Neural cell (in vitro differentiated cells): Measurements from ENCODE around the gene DROSHA. TPM values are rescaled to one million over a fixed set of nuclear protein-coding genes. Genes with fewer than 3 reads are reported as not detected.

Experiments
- H2AFZ ChIP-seq: fragments of 200-600, 300-800 bp; sonication (generic), shearing (Covaris generic); 2 replicates; pipeline ENCODE4 v1.6.0; 2014; ENCODE audit warnings: low read depth, mild to moderate bottlenecking, antibody characterized with exemption, low read length, moderate library complexity
- H3F3A ChIP-seq: fragments of 200-600 bp; shearing (Covaris generic); 2 replicates; pipeline ENCODE4 v1.6.1; 2016; ENCODE audit warnings: mild to moderate bottlenecking, moderate library complexity, mixed read lengths, antibody characterized with exemption, low read length; ENCODE audit not compliant: insufficient read depth, poor library complexity, severe bottlenecking
- H3K27ac ChIP-seq: fragments of 200-600, 300-800 bp; sonication (generic), shearing (Covaris generic); 2 replicates; pipeline ENCODE4 v1.5.1; 2014; ENCODE audit warnings: mild to moderate bottlenecking, low read length, moderate library complexity
- H3K27me3 ChIP-seq: fragments of 300-800, 200-600 bp; sonication (generic), shearing (Covaris generic); 2 replicates; pipeline ENCODE4 v1.6.0; 2014; ENCODE audit warnings: mild to moderate bottlenecking, low read depth, low read length, moderate library complexity; ENCODE audit not compliant: insufficient read depth
- H3K36me3 ChIP-seq: fragments of 300-800, 200-600 bp; sonication (generic), shearing (Covaris generic); 2 replicates; pipeline ENCODE4 v1.5.1; 2014; ENCODE audit warnings: mild to moderate bottlenecking, antibody characterized with exemption, low read length, moderate library complexity; ENCODE audit not compliant: insufficient read depth
- H3K4me2 ChIP-seq: fragments of 300-800, 200-600 bp; sonication (generic), shearing (Covaris generic); 2 replicates; pipeline ENCODE4 v1.6.0; 2014; ENCODE audit warnings: mild to moderate bottlenecking, low read length
- H3K4me3 ChIP-seq: fragments of 300-800, 200-600 bp; sonication (generic), shearing (Covaris generic); 2 replicates; pipeline ENCODE4 v1.5.1; 2014; ENCODE audit warnings: mild to moderate bottlenecking, low read length, moderate library complexity
- H3K79me2 ChIP-seq: fragments of 200-600 bp; shearing (Covaris generic); replicated peaks from 2 replicates; pipeline ENCODE4 v1.6.0; 2014; ENCODE audit warnings: mild to moderate bottlenecking, low read length, moderate library complexity; ENCODE audit not compliant: insufficient read depth
- H3K9ac ChIP-seq: fragments of 300-800, 200-600 bp; sonication (generic), shearing (Covaris generic); 2 replicates; pipeline ENCODE4 v1.6.1; 2016; ENCODE audit warnings: mild to moderate bottlenecking, low read length, mixed read lengths
- H3K9me2 ChIP-seq: fragments of 200-600 bp; shearing (Covaris generic); 2 replicates; pipeline ENCODE4 v1.6.1; 2016; ENCODE audit warnings: mild to moderate bottlenecking, low read length, mixed read lengths; ENCODE audit not compliant: insufficient read depth
- H3K9me3 ChIP-seq: fragments of 200-600, 300-800 bp; sonication (generic), shearing (Covaris generic); 2 replicates; pipeline ENCODE4 v1.6.1; 2016; ENCODE audit warnings: mild to moderate bottlenecking, mixed run types, low read length, moderate library complexity, mixed read lengths
- H4K20me1 ChIP-seq: fragments of 200-600 bp; shearing (Covaris generic); 2 replicates; pipeline ENCODE4 v1.6.1; 2016; ENCODE audit warnings: mild to moderate bottlenecking, mixed run types; ENCODE audit not compliant: insufficient read depth
- EP300 ChIP-seq: fragments of 450-650 bp; conservative IDR thresholded peaks from 2 replicates; pipeline ENCODE4 v1.6.1; 2014; ENCODE audit warnings: antibody characterized with exemption, mild to moderate bottlenecking, moderate library complexity; ENCODE audit not compliant: poor library complexity, severe bottlenecking
- EZH2 ChIP-seq: fragments of 200-600, 300-800 bp; shearing (Covaris generic), sonication (generic); IDR thresholded peaks from 2 replicates; pipeline ENCODE4 v1.6.1; 2014; ENCODE audit warnings: antibody characterized with exemption, low read length, borderline replicate concordance, mild to moderate bottlenecking; ENCODE audit not compliant: insufficient read depth, poor library complexity, severe bottlenecking
- MXI1 ChIP-seq: fragments of 450-650 bp; conservative IDR thresholded peaks from 2 replicates; pipeline ENCODE4 v1.6.1; 2014; ENCODE audit warnings: antibody characterized with exemption, mild to moderate bottlenecking; ENCODE audit not compliant: poor library complexity, severe bottlenecking
- POLR2AphosphoS5 ChIP-seq: IDR thresholded peaks from 2 replicates; pipeline ENCODE4 v1.6.1; 2012
- RAD21 ChIP-seq: fragments of 450-650 bp; conservative IDR thresholded peaks from 2 replicates; pipeline ENCODE4 v1.6.1; 2014; ENCODE audit warnings: antibody characterized with exemption, mild to moderate bottlenecking, moderate library complexity
- SMC3 ChIP-seq: fragments of 450-650 bp; conservative IDR thresholded peaks from 2 replicates; pipeline ENCODE4 v1.6.1; 2014; ENCODE audit warnings: antibody characterized with exemption, mild to moderate bottlenecking, moderate library complexity; ENCODE audit not compliant: poor library complexity
- TAF1 ChIP-seq: IDR thresholded peaks from 2 replicates; pipeline ENCODE4 v1.6.1; 2012; ENCODE audit warnings: low read depth
- polyA plus RNA-seq: library from polyadenylated mRNA; depleted of rRNA; stranded (reverse); fragments of >200 nt; gene quantifications from 2 replicates; pipeline ENCODE4 v1.2.3, GENCODE V29; 2014
- TF ChIP-seq, protein P1 (sequence below): fragments of 450-650 bp; IDR thresholded peaks from 2 replicates; pipeline ENCODE4 v1.5.1; 2014; ENCODE audit warnings: antibody characterized with exemption, mild to moderate bottlenecking, moderate library complexity; ENCODE audit not compliant: poor library complexity, severe bottlenecking
- TF ChIP-seq, protein P2 (sequence below): IDR thresholded peaks from 2 replicates; pipeline ENCODE4 v1.6.1; 2012; ENCODE audit warnings: borderline replicate concordance

DROSHA gene
- polyA plus RNA-seq, 1 donor from 2014 or later: 88.5 TPM

DNA sequence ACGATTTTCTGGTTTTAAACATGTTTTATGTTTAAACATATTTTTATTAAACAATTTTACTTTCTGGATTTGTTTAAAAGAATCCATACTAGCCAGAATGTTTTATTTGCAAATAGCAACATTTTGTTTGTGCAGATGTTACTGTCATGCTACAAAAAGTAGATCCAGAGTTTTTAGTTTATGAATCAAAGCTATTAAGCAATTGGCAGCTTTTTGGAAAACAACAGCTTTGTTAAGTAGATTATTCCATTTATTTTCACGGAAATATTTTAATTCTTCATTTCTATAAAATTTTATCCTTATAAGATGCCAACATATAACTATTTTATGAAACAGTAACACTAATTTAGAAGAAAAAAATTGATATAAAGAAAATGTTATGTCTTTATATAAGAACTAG lies 60.9 kb downstream of the DROSHA start:
- H3K9me3 ChIP-seq: no peaks in the 10 kb centered on the region
- no peaks in the 10 kb centered on the region for H3K9me2 ChIP-seq
- no peaks in the 10 kb centered on the region for H4K20me1 ChIP-seq
- no peak overlapping the region for H3K4me2 ChIP-seq
- H3K36me3 ChIP-seq: peaks cover 11% of the 10 kb centered on the region
- H2AFZ ChIP-seq: no peak overlapping the region
- no peaks in the 10 kb centered on the region for H3F3A ChIP-seq
- H3K9ac ChIP-seq: no peak overlapping the region
- H3K4me3 ChIP-seq: no peak overlapping the region
- no peaks in the 10 kb centered on the region for H3K27me3 ChIP-seq
- no peaks in the 10 kb centered on the region for H3K79me2 ChIP-seq
- no peak overlapping the region for H3K27ac ChIP-seq
- TF ChIP-seq RAD21 (no peak), EZH2 (no peak), MXI1 (no peak), SMC3 (no peak), POLR2AphosphoS5 (no peak), EP300 (no peak), TAF1 (no peak)
- TF ChIP-seq, protein P1, sequence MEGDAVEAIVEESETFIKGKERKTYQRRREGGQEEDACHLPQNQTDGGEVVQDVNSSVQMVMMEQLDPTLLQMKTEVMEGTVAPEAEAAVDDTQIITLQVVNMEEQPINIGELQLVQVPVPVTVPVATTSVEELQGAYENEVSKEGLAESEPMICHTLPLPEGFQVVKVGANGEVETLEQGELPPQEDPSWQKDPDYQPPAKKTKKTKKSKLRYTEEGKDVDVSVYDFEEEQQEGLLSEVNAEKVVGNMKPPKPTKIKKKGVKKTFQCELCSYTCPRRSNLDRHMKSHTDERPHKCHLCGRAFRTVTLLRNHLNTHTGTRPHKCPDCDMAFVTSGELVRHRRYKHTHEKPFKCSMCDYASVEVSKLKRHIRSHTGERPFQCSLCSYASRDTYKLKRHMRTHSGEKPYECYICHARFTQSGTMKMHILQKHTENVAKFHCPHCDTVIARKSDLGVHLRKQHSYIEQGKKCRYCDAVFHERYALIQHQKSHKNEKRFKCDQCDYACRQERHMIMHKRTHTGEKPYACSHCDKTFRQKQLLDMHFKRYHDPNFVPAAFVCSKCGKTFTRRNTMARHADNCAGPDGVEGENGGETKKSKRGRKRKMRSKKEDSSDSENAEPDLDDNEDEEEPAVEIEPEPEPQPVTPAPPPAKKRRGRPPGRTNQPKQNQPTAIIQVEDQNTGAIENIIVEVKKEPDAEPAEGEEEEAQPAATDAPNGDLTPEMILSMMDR: no peak
- TF ChIP-seq, protein P2, sequence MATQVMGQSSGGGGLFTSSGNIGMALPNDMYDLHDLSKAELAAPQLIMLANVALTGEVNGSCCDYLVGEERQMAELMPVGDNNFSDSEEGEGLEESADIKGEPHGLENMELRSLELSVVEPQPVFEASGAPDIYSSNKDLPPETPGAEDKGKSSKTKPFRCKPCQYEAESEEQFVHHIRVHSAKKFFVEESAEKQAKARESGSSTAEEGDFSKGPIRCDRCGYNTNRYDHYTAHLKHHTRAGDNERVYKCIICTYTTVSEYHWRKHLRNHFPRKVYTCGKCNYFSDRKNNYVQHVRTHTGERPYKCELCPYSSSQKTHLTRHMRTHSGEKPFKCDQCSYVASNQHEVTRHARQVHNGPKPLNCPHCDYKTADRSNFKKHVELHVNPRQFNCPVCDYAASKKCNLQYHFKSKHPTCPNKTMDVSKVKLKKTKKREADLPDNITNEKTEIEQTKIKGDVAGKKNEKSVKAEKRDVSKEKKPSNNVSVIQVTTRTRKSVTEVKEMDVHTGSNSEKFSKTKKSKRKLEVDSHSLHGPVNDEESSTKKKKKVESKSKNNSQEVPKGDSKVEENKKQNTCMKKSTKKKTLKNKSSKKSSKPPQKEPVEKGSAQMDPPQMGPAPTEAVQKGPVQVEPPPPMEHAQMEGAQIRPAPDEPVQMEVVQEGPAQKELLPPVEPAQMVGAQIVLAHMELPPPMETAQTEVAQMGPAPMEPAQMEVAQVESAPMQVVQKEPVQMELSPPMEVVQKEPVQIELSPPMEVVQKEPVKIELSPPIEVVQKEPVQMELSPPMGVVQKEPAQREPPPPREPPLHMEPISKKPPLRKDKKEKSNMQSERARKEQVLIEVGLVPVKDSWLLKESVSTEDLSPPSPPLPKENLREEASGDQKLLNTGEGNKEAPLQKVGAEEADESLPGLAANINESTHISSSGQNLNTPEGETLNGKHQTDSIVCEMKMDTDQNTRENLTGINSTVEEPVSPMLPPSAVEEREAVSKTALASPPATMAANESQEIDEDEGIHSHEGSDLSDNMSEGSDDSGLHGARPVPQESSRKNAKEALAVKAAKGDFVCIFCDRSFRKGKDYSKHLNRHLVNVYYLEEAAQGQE: no peak

DNA sequence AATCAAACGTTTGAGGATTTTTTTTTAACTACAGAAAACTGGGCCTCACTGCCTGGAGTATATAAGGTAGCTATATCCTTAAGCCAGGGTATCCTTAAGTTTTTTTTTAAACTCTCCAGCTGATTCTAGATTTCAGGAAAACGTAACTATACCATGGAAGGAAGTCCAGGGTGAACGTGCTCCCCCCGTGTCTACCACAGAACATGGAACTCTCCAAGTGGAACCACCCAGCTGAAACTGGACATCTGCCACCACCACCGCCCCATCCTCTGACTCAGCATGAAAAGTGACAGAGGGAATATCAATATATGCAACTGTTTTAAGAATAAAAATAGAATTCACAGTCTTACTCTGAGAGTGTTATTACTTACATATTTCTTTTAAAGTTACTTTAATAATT lies 61.3 kb downstream of the DROSHA start:
- Histone ChIP-seq H3K4me2 (no peak overlapping the region), H3K36me3 (peaks cover 15% of the 10 kb centered on the region)

More for the DNA sequence above, 61.3 kb downstream of the DROSHA start:
- Histone ChIP-seq H4K20me1 (no peaks in the 10 kb centered on the region), H2AFZ (no peak overlapping the region), H3F3A (no peaks in the 10 kb centered on the region), H3K4me3 (no peak overlapping the region), H3K27ac (no peak overlapping the region), H3K9me2 (no peaks in the 10 kb centered on the region), H3K9ac (no peak overlapping the region), H3K9me3 (no peaks in the 10 kb centered on the region), H3K27me3 (no peaks in the 10 kb centered on the region), H3K79me2 (no peaks in the 10 kb centered on the region)
- TF ChIP-seq, protein P2: no peak
- TF ChIP-seq MXI1: no peak
- TF ChIP-seq RAD21: no peak
- TF ChIP-seq EP300: no peak
